Loucy (cell line): ENCODE data around the gene CDNF.
A peak's percentile ranks its signal among the peaks of the same experiment; 100 is the strongest.

Source experiments
- H2AFZ ChIP-seq: fragments of 200-600 bp; sonication (generic); 2 replicates; pipeline ENCODE4 v1.6.0; 2016; ENCODE audit warnings: antibody characterized with exemption, mild to moderate bottlenecking, low read length, moderate library complexity
- H3F3A ChIP-seq: fragments of 200-600 bp; 2 replicates; pipeline ENCODE4 v1.6.0; 2016; ENCODE audit warnings: antibody characterized with exemption, low read depth, mild to moderate bottlenecking
- H3K27me3 ChIP-seq: fragments of 200-600 bp; sonication (generic); 2 replicates; pipeline ENCODE4 v1.6.1; 2014; ENCODE audit warnings: low read length, mild to moderate bottlenecking; ENCODE audit not compliant: insufficient read depth, poor library complexity, severe bottlenecking
- H3K36me3 ChIP-seq: fragments of 200-600 bp; sonication (generic); 2 replicates; pipeline ENCODE4 v1.6.1; 2016; ENCODE audit warnings: low read length; ENCODE audit not compliant: insufficient read depth
- H3K4me1 ChIP-seq: fragments of 200-600 bp; sonication (generic); 2 replicates; pipeline ENCODE4 v1.5.1; 2014; ENCODE audit warnings: low read length, mild to moderate bottlenecking; ENCODE audit not compliant: insufficient read depth, poor library complexity, severe bottlenecking
- H3K4me2 ChIP-seq: fragments of 200-600 bp; sonication (generic); 2 replicates; pipeline ENCODE4 v1.6.0; 2014; ENCODE audit warnings: antibody characterized with exemption, low read length, low read depth, mild to moderate bottlenecking; ENCODE audit not compliant: poor library complexity, severe bottlenecking
- H3K4me3 ChIP-seq: fragments of 200-600 bp; sonication (generic); 2 replicates; pipeline ENCODE4 v1.5.1; 2014; ENCODE audit warnings: low read length, mild to moderate bottlenecking, mixed read lengths; ENCODE audit not compliant: poor library complexity, severe bottlenecking
- H3K79me2 ChIP-seq: fragments of 200-600 bp; sonication (generic); 2 replicates; pipeline ENCODE4 v1.6.1; 2014; ENCODE audit warnings: low read length; ENCODE audit not compliant: insufficient read depth
- H3K9ac ChIP-seq: fragments of 200-600 bp; sonication (generic); 2 replicates; pipeline ENCODE4 v1.6.0; 2014; ENCODE audit warnings: mild to moderate bottlenecking, low read depth, low read length, moderate library complexity; ENCODE audit not compliant: poor library complexity, severe bottlenecking
- H3K9me2 ChIP-seq: fragments of 200-600 bp; sonication (generic); replicated peaks from 2 replicates; pipeline ENCODE4 v1.6.1; 2016; ENCODE audit warnings: low read depth, low read length, mixed read lengths
- H3K9me3 ChIP-seq: fragments of 200-600 bp; sonication (generic); 2 replicates; pipeline ENCODE4 v1.6.1; 2014; ENCODE audit warnings: mild to moderate bottlenecking, antibody characterized with exemption, low read length, low read depth; ENCODE audit not compliant: insufficient read depth
- H4K20me1 ChIP-seq: fragments of 200-600 bp; sonication (generic); 2 replicates; pipeline ENCODE4 v1.6.0; 2014; ENCODE audit warnings: antibody characterized with exemption, low read length, mild to moderate bottlenecking; ENCODE audit not compliant: insufficient read depth, poor library complexity, severe bottlenecking
- CTCF ChIP-seq: fragments of 200-600 bp; sonication (generic); conservative IDR thresholded peaks from 2 replicates; pipeline ENCODE4 v1.5.1; 2014; ENCODE audit warnings: mild to moderate bottlenecking, antibody characterized with exemption, low read length
- EZH2phosphoT487 ChIP-seq: fragments of 200-600 bp; IDR thresholded peaks from 2 replicates; pipeline ENCODE4 v1.6.1; 2018; ENCODE audit warnings: antibody characterized with exemption, mild to moderate bottlenecking, moderate library complexity, borderline replicate concordance

The CDNF gene

GRCh38 chr10:14812271-14812670 is 25.6 kb downstream of the CDNF start:
- H3K4me1 ChIP-seq = peaks cover 11% of the 10 kb centered on the region
- no peak overlapping the region for H2AFZ ChIP-seq
- H3F3A ChIP-seq = no peaks in the 10 kb centered on the region
- peak overlapping the region; percentile 3 for H3K4me2 ChIP-seq
- no peaks in the 10 kb centered on the region for H3K79me2 ChIP-seq
- no peaks in the 10 kb centered on the region for H3K9me3 ChIP-seq
- no peak overlapping the region for H3K4me3 ChIP-seq
- H3K9ac ChIP-seq = no peak overlapping the region
- no peak for TF ChIP-seq EZH2phosphoT487
- H4K20me1 ChIP-seq = no peaks in the 10 kb centered on the region
- H3K27me3 ChIP-seq = no peaks in the 10 kb centered on the region
- no peaks in the 10 kb centered on the region for H3K36me3 ChIP-seq
- H3K9me2 ChIP-seq = no peaks in the 10 kb centered on the region

GRCh38 chr10:14810969-14811953 is 26.6 kb downstream of the CDNF start:
- no peak for TF ChIP-seq EZH2phosphoT487
- no peak for TF ChIP-seq CTCF
- Histone ChIP-seq H2AFZ (no peak overlapping the region), H3K4me1 (peaks cover 11% of the 10 kb centered on the region)

GRCh38 chr10:14806318-14806717 is 31.5 kb downstream of the CDNF start:
- Histone ChIP-seq H3K27me3 (no peaks in the 10 kb centered on the region), H3K9me2 (no peaks in the 10 kb centered on the region), H3K4me3 (no peak overlapping the region), H4K20me1 (no peaks in the 10 kb centered on the region), H3K4me1 (no peaks in the 10 kb centered on the region), H3K4me2 (no peak overlapping the region), H3K9me3 (no peaks in the 10 kb centered on the region), H3F3A (no peaks in the 10 kb centered on the region), H3K79me2 (no peaks in the 10 kb centered on the region), H2AFZ (no peak overlapping the region), H3K36me3 (no peaks in the 10 kb centered on the region), H3K9ac (no peak overlapping the region)
- TF ChIP-seq EZH2phosphoT487 (no peak), CTCF (no peak)

More at GRCh38 chr10:14810969-14811953, 26.6 kb downstream of the CDNF start:
- Histone ChIP-seq H3K27me3 (no peaks in the 10 kb centered on the region), H3K4me2 (no peak overlapping the region), H4K20me1 (no peaks in the 10 kb centered on the region), H3K79me2 (no peaks in the 10 kb centered on the region), H3F3A (no peaks in the 10 kb centered on the region), H3K9ac (no peak overlapping the region), H3K4me3 (no peak overlapping the region), H3K9me2 (no peaks in the 10 kb centered on the region), H3K36me3 (no peaks in the 10 kb centered on the region), H3K9me3 (no peaks in the 10 kb centered on the region)
